Measurements from ENCODE around the gene SLC12A4.
"Not testable (repeated sequence)": the region's sequence is repeated elsewhere in the genome, so short reads cannot be mapped to it uniquely, and the experiment has no call there.

SLC12A4 gene

DNA sequence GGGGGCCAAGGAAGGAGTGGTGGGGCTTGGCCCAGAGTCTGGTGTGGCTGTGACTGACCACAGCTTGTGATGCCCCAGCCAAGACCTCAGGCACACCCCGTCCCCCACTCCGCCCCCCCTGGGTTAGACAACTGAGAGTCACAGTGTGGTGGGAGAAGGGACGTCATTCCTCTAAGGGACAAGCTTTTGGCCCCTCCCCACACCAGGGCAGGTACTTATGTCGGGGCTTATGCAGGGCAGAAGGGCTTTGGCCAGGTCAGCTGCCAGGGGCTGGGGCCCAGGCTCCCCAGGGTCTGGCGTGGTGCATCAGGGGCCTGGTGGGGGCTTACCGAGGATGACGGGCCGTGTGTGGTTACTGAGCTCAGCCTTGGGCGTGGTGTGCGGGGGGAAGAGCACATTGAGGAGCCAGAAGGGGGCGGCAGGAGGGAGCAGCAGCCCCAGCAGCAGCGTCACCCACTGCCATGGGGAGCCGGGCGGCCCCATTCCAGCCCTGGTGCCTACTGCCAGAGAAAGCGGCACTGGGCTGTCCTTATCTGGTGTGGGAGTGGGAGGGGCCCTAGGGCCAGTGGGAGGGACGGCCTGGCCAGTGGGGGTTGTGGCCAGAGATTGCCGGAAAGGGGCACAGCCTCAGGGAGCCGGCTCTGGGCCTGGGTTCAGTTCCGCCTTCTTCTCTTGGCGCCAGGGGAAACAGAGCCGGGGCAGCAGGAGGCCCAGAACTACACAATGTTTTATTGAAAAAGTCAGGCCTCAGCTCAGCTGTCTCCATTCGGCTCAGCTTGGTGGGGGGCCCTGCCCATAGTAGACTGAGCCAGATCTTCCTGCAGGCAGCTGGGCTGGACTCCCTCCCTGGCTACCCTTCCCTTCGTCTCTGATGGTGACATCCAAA, 24.6 kb downstream of the SLC12A4 start, which contains the start of gene LCAT:
TSS of gene LCAT (minus strand) at position 502 of the 886 bp plus-strand sequence. CDS start at position 483, 19 bp downstream.
- Histone ChIP-seq H3K9me3 (replicated peaks; ENCODE audit: low read length) (no peaks in the 10 kb centered on the region), H3K36me3 (ENCODE audit: insufficient read depth, low read length) (peaks cover 95% of the 10 kb centered on the region), H3K4me3 (ENCODE audit: low read length) (no peak within 1 kb of the TSS), H3K27me3 (ENCODE audit: control insufficient read depth, insufficient read depth, low read length) (no peaks in the 10 kb centered on the region), H3K9ac (ENCODE audit: low read depth, low read length) (peak within 1 kb of the TSS; percentile 54), H3K4me2 (ENCODE audit: low read length) (no peak within 1 kb of the TSS), H3K4me1 (ENCODE audit: control insufficient read depth, insufficient read depth, low read length) (peaks cover 23% of the 10 kb centered on the region)

GRCh38 chr16:67943256-67943618, 25.2 kb downstream of the SLC12A4 start:
- Histone ChIP-seq H3K4me3 (ENCODE audit: low read length) (no peak overlapping the region), H3K4me2 (ENCODE audit: low read length) (no peak overlapping the region), H3K4me1 (ENCODE audit: control insufficient read depth, insufficient read depth, low read length) (peaks cover 23% of the 10 kb centered on the region), H3K9me3 (replicated peaks; ENCODE audit: low read length) (no peaks in the 10 kb centered on the region), H3K36me3 (ENCODE audit: insufficient read depth, low read length) (peaks cover 89% of the 10 kb centered on the region), H3K27me3 (ENCODE audit: control insufficient read depth, insufficient read depth, low read length) (no peaks in the 10 kb centered on the region), H3K9ac (ENCODE audit: low read depth, low read length) (no peak overlapping the region)

GRCh38 chr16:67942510-67943255, 25.8 kb downstream of the SLC12A4 start:
- Histone ChIP-seq H3K36me3 (ENCODE audit: insufficient read depth, low read length) (peaks cover 83% of the 10 kb centered on the region), H3K4me1 (ENCODE audit: control insufficient read depth, insufficient read depth, low read length) (peaks cover 23% of the 10 kb centered on the region), H3K4me2 (ENCODE audit: low read length) (no peak overlapping the region), H3K4me3 (ENCODE audit: low read length) (no peak overlapping the region), H3K9ac (ENCODE audit: low read depth, low read length) (no peak overlapping the region), H3K9me3 (replicated peaks; ENCODE audit: low read length) (no peaks in the 10 kb centered on the region), H3K27me3 (ENCODE audit: control insufficient read depth, insufficient read depth, low read length) (no peaks in the 10 kb centered on the region)

GRCh38 chr16:67942200-67942509, 26.3 kb downstream of the SLC12A4 start:
- H3K4me3 ChIP-seq (ENCODE audit: low read length) = no peak overlapping the region
- no peaks in the 10 kb centered on the region for H3K27me3 ChIP-seq (ENCODE audit: control insufficient read depth, insufficient read depth, low read length)
- H3K4me1 ChIP-seq (ENCODE audit: control insufficient read depth, insufficient read depth, low read length) = peaks cover 29% of the 10 kb centered on the region
- H3K9ac ChIP-seq (ENCODE audit: low read depth, low read length) = no peak overlapping the region
- H3K9me3 ChIP-seq (replicated peaks; ENCODE audit: low read length) = no peaks in the 10 kb centered on the region
- peaks cover 78% of the 10 kb centered on the region for H3K36me3 ChIP-seq (ENCODE audit: insufficient read depth, low read length)
- no peak overlapping the region for H3K4me2 ChIP-seq (ENCODE audit: low read length)

- no peak overlapping the region for H3K9ac ChIP-seq (ENCODE audit: low read depth, low read length)
- H3K36me3 ChIP-seq (ENCODE audit: insufficient read depth, low read length) = peaks cover 73% of the 10 kb centered on the region
- H3K9me3 ChIP-seq (replicated peaks; ENCODE audit: low read length) = no peaks in the 10 kb centered on the region
- H3K4me2 ChIP-seq (ENCODE audit: low read length) = no peak overlapping the region
- no peaks in the 10 kb centered on the region for H3K27me3 ChIP-seq (ENCODE audit: control insufficient read depth, insufficient read depth, low read length)
- H3K4me1 ChIP-seq (ENCODE audit: control insufficient read depth, insufficient read depth, low read length) = peaks cover 33% of the 10 kb centered on the region
- H3K4me3 ChIP-seq (ENCODE audit: low read length) = no peak overlapping the region
Observed at GRCh38 chr16:67941469-67942199, 26.8 kb downstream of the SLC12A4 start.

DNA sequence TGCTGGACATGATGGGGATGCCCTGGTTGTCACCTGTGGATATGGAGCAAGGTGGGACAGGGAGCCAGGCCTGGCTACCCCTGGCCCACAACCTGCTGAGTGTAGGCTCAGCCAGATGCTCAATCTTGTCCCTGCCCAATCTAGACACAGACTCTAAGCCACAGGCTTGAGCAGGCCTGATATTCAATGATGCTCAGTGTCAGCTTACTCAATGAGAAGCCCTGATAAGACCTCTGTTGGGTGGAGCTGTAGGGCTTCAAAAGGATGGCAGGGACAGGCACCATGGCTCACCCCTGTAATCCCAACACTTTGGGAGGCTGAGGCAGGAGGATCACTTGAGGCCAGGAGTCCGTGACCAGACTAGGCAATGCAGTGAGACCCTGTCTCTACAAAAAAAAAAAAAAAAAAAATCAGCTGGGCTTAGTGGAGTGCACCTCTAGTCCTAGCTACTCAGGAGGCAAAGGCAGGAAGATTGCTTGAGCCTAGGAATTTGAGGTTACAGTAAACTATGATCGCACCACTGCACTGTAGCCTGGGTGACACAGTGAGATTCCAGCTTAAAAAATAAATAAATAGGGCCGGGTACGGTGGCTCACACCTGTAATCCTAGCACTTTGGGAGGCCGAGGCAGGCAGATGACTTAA, 27.9 kb downstream of the SLC12A4 start:
- Histone ChIP-seq H3K4me3 (ENCODE audit: low read length) (no peak overlapping the region), H3K4me1 (ENCODE audit: control insufficient read depth, insufficient read depth, low read length) (peaks cover 30% of the 10 kb centered on the region), H3K9ac (ENCODE audit: low read depth, low read length) (no peak overlapping the region), H3K27me3 (ENCODE audit: control insufficient read depth, insufficient read depth, low read length) (no peaks in the 10 kb centered on the region), H3K36me3 (ENCODE audit: insufficient read depth, low read length) (peaks cover 62% of the 10 kb centered on the region), H3K4me2 (ENCODE audit: low read length) (no peak overlapping the region), H3K9me3 (replicated peaks; ENCODE audit: low read length) (no peaks in the 10 kb centered on the region)

DNA sequence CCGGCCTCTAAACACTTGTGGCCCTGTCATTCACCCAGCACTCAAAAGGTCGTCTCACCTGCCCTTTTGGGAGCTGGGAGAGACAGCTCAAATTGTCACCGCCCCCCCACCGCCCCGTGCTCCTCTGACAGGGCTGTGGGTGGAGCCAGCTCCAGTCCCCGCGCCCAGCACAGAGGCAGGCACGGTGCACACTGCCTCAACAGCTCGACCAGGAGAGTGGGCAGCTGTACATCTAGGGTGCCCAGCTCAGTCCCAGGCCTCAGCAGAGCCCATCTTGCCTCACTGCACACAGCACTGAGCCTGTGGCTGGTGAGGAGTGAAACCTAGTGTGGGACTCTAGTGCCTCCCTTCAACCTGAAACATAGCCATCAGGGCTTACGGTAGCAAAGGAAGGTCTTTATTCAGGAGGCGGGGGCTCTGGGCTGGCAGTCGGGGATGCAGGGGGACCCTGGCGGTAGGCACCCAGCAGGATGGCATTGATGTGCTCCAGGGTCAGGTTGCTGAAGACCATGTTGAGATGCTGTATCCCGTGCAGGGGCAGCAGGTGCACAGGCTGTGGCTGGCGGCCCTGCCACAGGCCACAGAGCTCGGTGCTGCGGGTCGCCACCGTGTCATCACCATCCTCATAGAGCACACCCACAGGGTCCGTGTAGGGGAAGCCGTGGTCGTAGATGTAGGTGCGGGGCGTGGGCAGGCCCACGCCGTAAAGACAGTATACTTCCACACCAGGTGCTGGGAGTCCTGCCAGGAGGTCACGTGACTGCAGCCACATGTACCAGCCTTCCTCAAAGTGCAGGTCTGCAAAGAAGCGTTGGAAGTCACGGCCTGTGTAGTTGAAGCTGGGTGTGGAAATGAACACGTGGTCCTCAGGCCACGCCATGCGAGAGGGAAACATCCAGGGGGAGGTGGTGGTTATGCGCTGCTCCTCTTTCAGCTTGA, 28.7 kb downstream of the SLC12A4 start:
- Histone ChIP-seq H3K27me3 (ENCODE audit: control insufficient read depth, insufficient read depth, low read length) (no peaks in the 10 kb centered on the region), H3K4me2 (ENCODE audit: low read length) (no peak overlapping the region), H3K4me3 (ENCODE audit: low read length) (no peak overlapping the region), H3K36me3 (ENCODE audit: insufficient read depth, low read length) (peaks cover 54% of the 10 kb centered on the region), H3K4me1 (ENCODE audit: control insufficient read depth, insufficient read depth, low read length) (peaks cover 30% of the 10 kb centered on the region), H3K9ac (ENCODE audit: low read depth, low read length) (no peak overlapping the region), H3K9me3 (replicated peaks; ENCODE audit: low read length) (no peaks in the 10 kb centered on the region)

DNA sequence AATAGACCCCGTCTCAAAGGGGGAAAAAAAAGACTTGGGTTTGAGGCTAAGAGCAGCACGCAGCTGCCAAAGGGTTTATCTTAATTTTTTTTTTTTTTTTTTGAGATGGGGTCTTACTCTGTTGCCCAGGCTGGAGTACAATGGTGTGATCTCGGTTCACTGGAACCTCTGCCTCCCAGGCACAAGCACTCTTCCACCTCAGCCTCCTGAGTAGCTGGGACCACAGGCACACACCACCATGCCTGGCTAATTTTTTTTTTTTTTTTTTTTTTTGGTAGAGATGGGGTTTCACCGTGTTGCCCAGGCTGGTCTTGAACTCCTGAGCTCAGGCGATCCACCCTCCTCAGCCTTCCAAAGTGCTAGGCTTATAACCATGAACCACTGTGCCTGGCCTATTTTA, 30.7 kb downstream of the SLC12A4 start:
- not testable (repeated sequence) for H3K27me3 ChIP-seq (ENCODE audit: control insufficient read depth, insufficient read depth, low read length); H3K9me3 ChIP-seq (replicated peaks; ENCODE audit: low read length); H3K9ac ChIP-seq (ENCODE audit: low read depth, low read length); H3K4me3 ChIP-seq (ENCODE audit: low read length); H3K4me2 ChIP-seq (ENCODE audit: low read length)
- H3K36me3 ChIP-seq (ENCODE audit: insufficient read depth, low read length) = peaks cover 36% of the 10 kb centered on the region
- H3K4me1 ChIP-seq (ENCODE audit: control insufficient read depth, insufficient read depth, low read length) = peaks cover 23% of the 10 kb centered on the region

- Histone ChIP-seq H3K4me1 (ENCODE audit: control insufficient read depth, insufficient read depth, low read length) (peaks cover 23% of the 10 kb centered on the region), H3K36me3 (ENCODE audit: insufficient read depth, low read length) (peaks cover 29% of the 10 kb centered on the region), H3K27me3 (ENCODE audit: control insufficient read depth, insufficient read depth, low read length) (no peaks in the 10 kb centered on the region), H3K9ac (ENCODE audit: low read depth, low read length) (peak overlapping the region; percentile 88), H3K4me3 (ENCODE audit: low read length) (peak overlapping the region; percentile 77), H3K4me2 (ENCODE audit: low read length) (peak overlapping the region; percentile 97), H3K9me3 (replicated peaks; ENCODE audit: low read length) (no peaks in the 10 kb centered on the region)
Observed at GRCh38 chr16:67936880-67937605, 31.4 kb downstream of the SLC12A4 start.

All from skeletal muscle satellite cell (primary cell).